HepG2 (cell line): ENCODE measurements around the gene FAM43B. TPM values are rescaled to one million over a fixed set of nuclear protein-coding genes. Genes with fewer than 3 reads are reported as not detected.

Source experiments
- BCL6 ChIP-seq: IDR thresholded peaks from 2 replicates; pipeline ENCODE4 v1.6.1; 2016; ENCODE audit warnings: missing genetic modification reagents, missing compliant biosample characterization
- DNMT3B ChIP-seq: conservative IDR thresholded peaks from 2 replicates; pipeline ENCODE4 v1.6.1; 2016; ENCODE audit warnings: missing biosample characterization, control low read depth
- ERF ChIP-seq: IDR thresholded peaks from 2 replicates; pipeline ENCODE4 v1.6.1; 2018; ENCODE audit warnings: missing biosample characterization, missing genetic modification reagents
- GLI4 ChIP-seq: sonication (generic); formaldehyde crosslinking; IDR thresholded peaks from 2 replicates; pipeline ENCODE4 v1.5.1; 2020; ENCODE audit warnings: missing genetic modification reagents, mild to moderate bottlenecking, moderate library complexity, borderline replicate concordance
- KDM6A ChIP-seq: IDR thresholded peaks from 2 replicates; pipeline ENCODE4 v1.6.1; 2016; ENCODE audit warnings: low read depth
- MTF1 ChIP-seq: sonication (generic); formaldehyde crosslinking; IDR thresholded peaks from 2 replicates; pipeline ENCODE4 v1.5.0; 2020; ENCODE audit warnings: missing genetic modification reagents
- MYC ChIP-seq: sonication (generic); formaldehyde crosslinking; IDR thresholded peaks from 2 replicates; pipeline ENCODE4 v1.9.0; 2021; ENCODE audit warnings: missing genetic modification reagents, borderline replicate concordance
- NAIF1 ChIP-seq: sonication (generic); formaldehyde crosslinking; IDR thresholded peaks from 2 replicates; pipeline ENCODE4 v1.5.0; 2020; ENCODE audit warnings: mild to moderate bottlenecking, missing genetic modification reagents, borderline replicate concordance
- ONECUT2 ChIP-seq: sonication (generic); formaldehyde crosslinking; IDR thresholded peaks from 2 replicates; pipeline ENCODE4 v1.4.0; 2020; ENCODE audit warnings: missing genetic modification reagents
- SNRNP70 ChIP-seq: fragments of 200-400 bp; formaldehyde crosslinking; IDR thresholded peaks from 2 replicates; pipeline ENCODE4 v1.6.1; 2017; ENCODE audit warnings: mild to moderate bottlenecking, low read depth, low read length, moderate library complexity
- ZFAT ChIP-seq: sonication (generic); formaldehyde crosslinking; conservative IDR thresholded peaks from 2 replicates; pipeline ENCODE4 v1.8.1; 2023; ENCODE audit warnings: missing genetic modification reagents, inconsistent platforms
- ZFYVE20 ChIP-seq: sonication (generic); formaldehyde crosslinking; IDR thresholded peaks from 2 replicates; pipeline ENCODE4 v1.8.0; 2023; ENCODE audit warnings: low read depth, mild to moderate bottlenecking, moderate library complexity, missing genetic modification reagents, borderline replicate concordance
- ZNF24 ChIP-seq: fragments of 450-650 bp; IDR thresholded peaks from 2 replicates; pipeline ENCODE4 v1.6.1; 2017; ENCODE audit warnings: antibody characterized with exemption, mild to moderate bottlenecking
- ZNF550 ChIP-seq: sonication (generic); formaldehyde crosslinking; IDR thresholded peaks from 2 replicates; pipeline ENCODE4 v1.4.0; 2020; ENCODE audit warnings: mild to moderate bottlenecking, missing genetic modification reagents, borderline replicate concordance
- ZNF607 ChIP-seq: sonication (generic); formaldehyde crosslinking; IDR thresholded peaks from 2 replicates; pipeline ENCODE4 v1.5.1; 2020; ENCODE audit warnings: missing genetic modification reagents, mild to moderate bottlenecking, borderline replicate concordance
- ZNF615 ChIP-seq: sonication (generic); formaldehyde crosslinking; IDR thresholded peaks from 2 replicates; pipeline ENCODE4 v1.5.0; 2020; ENCODE audit warnings: mild to moderate bottlenecking, missing genetic modification reagents, borderline replicate concordance
- ZNF761 ChIP-seq: sonication (generic); formaldehyde crosslinking; conservative IDR thresholded peaks from 2 replicates; pipeline ENCODE4 v1.4.0; 2020; ENCODE audit warnings: mild to moderate bottlenecking, missing genetic modification reagents
- polyA plus RNA-seq, 8 experiments: library from polyadenylated mRNA; depleted of rRNA in 3 of 8; stranded (reverse) in 7 of 8; unstranded in 1 of 8; fragments of >200 nt; fragmentation: Illumina TruSeq in 4 of 8; extraction: Trizol in 4 of 8; gene quantifications; 2 replicates each; pipeline versions ENCODE4 v1.2.1 to v1.2.3, GENCODE V29; 2011 to 2016; ENCODE audit warnings: low read depth in 4 of 8, missing spikeins in 1 of 8, mixed read lengths in 1 of 8; ENCODE audit not compliant: insufficient read depth in 1 of 8
- total RNA-seq, 5 experiments: library from RNA; depleted of rRNA; stranded (reverse); fragments of >200 nt; fragmentation: Illumina TruSeq; extraction: Trizol; gene quantifications; 2 replicates each; pipeline ENCODE4 v1.2.3, GENCODE V29; 2016; ENCODE audit warnings: low read depth in 1 of 5
- TF ChIP-seq, protein P1 (sequence below): sonication (generic); formaldehyde crosslinking; IDR thresholded peaks from 2 replicates; pipeline ENCODE4 v1.8.0; 2022; ENCODE audit warnings: missing genetic modification reagents, mild to moderate bottlenecking, borderline replicate concordance
- TF ChIP-seq, protein P2 (sequence below): sonication (generic); formaldehyde crosslinking; IDR thresholded peaks from 2 replicates; pipeline ENCODE4 v1.8.1; 2023; ENCODE audit warnings: mild to moderate bottlenecking, moderate library complexity, missing genetic modification reagents
- TF ChIP-seq, protein P3 (sequence below): IDR thresholded peaks from 2 replicates; pipeline ENCODE4 v1.6.1; 2012; ENCODE audit warnings: inconsistent platforms
- TF ChIP-seq, protein P4 (sequence below): sonication (generic); formaldehyde crosslinking; IDR thresholded peaks from 2 replicates; pipeline ENCODE4 v1.5.0; 2020; ENCODE audit warnings: missing genetic modification reagents
- TF ChIP-seq, protein P5 (sequence below): sonication (generic); formaldehyde crosslinking; IDR thresholded peaks from 2 replicates; pipeline ENCODE4 v1.4.0; 2020; ENCODE audit warnings: mild to moderate bottlenecking, low read depth, missing genetic modification reagents
- TF ChIP-seq, protein P6 (sequence below): sonication (generic); formaldehyde crosslinking; IDR thresholded peaks from 2 replicates; pipeline ENCODE4 v1.5.1; 2020; ENCODE audit warnings: missing genetic modification reagents, mild to moderate bottlenecking, borderline replicate concordance

The FAM43B gene
- total and polyA plus RNA-seq, 2 of the 13 experiments (the other 11 are each of a cell fraction or from before 2014, with no cell fraction given): 0.63 to 3.7 TPM

DNA sequence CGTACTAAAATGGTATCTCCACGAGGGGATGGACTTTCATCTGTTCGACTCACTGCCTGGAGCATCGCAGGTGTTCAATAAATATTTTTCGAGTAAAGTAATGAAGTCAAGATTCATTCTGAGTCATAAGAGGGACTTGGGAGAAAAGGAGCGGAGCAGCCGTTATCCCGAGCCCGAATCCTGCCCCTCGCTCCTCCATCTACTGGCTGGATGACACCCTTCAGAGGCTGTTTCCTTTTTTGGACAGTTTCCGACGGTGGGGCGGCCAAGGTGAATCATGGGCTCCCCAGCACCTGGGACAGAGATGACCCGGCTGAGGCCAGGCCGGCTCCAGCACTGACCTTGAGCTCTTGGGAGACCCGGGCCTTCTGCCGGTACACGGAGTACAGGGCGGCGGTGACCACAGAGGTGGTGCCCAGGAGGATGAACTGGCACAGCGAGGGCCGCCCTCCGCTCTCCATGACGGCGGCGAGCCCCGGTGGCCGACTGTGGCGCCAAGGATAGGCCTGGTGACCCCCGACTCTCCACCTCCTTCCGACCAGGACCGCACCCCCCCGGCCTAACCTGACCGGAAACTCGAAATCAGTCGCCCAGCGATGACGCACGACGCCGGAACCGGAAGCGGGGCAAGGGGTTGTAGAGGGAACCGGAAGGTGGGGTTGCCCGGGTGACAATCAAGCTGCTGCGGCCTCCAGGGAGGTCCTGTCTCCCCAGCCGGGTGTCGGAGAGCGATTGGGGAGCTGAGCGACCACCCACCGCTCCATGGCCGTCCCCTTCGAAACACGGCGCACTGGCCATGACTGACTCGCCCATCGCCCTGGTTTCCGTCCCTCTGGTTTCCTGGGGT, 44.6 kb upstream of the FAM43B start, which contains the start of gene MUL1 (continued):
- TF ChIP-seq ZNF24 (no peak), ZNF550 (CRISPR knock-in tag) (peak; percentile 51; the same call in 1 of the 2 replicates), ZNF761 (CRISPR knock-in tag) (peak; percentile 73), ZFAT (CRISPR knock-in tag) (no peak), KDM6A (CRISPR knock-in tag) (no peak), DNMT3B (no peak), ZNF607 (CRISPR knock-in tag) (no peak; the same call in 1 of the 2 replicates), ERF (CRISPR knock-in tag) (peak; percentile 64), GLI4 (CRISPR knock-in tag) (no peak), NAIF1 (CRISPR knock-in tag) (no peak), ZFYVE20 (no peak), ONECUT2 (CRISPR knock-in tag) (no peak), ZNF615 (CRISPR knock-in tag) (no peak), SNRNP70 (no peak), MTF1 (CRISPR knock-in tag) (no peak), BCL6 (CRISPR knock-in tag) (no peak), MYC (CRISPR knock-in tag) (peak; percentile 78; the same call in 1 of the 2 replicates)
- TF ChIP-seq, protein P1, sequence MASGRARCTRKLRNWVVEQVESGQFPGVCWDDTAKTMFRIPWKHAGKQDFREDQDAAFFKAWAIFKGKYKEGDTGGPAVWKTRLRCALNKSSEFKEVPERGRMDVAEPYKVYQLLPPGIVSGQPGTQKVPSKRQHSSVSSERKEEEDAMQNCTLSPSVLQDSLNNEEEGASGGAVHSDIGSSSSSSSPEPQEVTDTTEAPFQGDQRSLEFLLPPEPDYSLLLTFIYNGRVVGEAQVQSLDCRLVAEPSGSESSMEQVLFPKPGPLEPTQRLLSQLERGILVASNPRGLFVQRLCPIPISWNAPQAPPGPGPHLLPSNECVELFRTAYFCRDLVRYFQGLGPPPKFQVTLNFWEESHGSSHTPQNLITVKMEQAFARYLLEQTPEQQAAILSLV (CRISPR knock-in tag): peak; percentile 91; the same call in 1 of the 2 replicates
- TF ChIP-seq, protein P2, sequence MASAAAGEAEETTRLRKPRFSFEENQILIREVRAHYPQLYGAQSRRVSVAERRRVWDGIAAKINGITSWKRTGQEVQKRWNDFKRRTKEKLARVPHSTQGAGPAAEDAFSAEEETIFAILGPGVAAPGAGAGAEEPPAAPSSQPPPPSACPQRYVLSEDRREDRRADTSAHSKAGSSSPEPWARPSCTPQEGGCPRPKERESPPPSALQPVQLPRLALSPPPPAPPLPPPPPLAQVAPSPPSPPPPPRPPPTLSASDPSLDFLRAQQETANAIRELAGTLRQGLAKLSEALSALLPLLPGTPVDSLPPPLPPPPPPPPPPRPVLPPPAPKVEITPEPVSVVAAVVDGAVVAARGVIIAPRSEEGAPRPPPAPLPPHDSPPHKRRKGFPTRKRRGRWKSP: 0 out of 2 replicates have a peak, but pooled peaks have one; percentile 71
- TF ChIP-seq, protein P3, sequence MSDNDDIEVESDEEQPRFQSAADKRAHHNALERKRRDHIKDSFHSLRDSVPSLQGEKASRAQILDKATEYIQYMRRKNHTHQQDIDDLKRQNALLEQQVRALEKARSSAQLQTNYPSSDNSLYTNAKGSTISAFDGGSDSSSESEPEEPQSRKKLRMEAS: peak; percentile 68
- TF ChIP-seq, protein P4, sequence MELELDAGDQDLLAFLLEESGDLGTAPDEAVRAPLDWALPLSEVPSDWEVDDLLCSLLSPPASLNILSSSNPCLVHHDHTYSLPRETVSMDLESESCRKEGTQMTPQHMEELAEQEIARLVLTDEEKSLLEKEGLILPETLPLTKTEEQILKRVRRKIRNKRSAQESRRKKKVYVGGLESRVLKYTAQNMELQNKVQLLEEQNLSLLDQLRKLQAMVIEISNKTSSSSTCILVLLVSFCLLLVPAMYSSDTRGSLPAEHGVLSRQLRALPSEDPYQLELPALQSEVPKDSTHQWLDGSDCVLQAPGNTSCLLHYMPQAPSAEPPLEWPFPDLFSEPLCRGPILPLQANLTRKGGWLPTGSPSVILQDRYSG (CRISPR knock-in tag): 0 out of 2 replicates have a peak, but pooled peaks have one; percentile 81
- TF ChIP-seq, protein P5, sequence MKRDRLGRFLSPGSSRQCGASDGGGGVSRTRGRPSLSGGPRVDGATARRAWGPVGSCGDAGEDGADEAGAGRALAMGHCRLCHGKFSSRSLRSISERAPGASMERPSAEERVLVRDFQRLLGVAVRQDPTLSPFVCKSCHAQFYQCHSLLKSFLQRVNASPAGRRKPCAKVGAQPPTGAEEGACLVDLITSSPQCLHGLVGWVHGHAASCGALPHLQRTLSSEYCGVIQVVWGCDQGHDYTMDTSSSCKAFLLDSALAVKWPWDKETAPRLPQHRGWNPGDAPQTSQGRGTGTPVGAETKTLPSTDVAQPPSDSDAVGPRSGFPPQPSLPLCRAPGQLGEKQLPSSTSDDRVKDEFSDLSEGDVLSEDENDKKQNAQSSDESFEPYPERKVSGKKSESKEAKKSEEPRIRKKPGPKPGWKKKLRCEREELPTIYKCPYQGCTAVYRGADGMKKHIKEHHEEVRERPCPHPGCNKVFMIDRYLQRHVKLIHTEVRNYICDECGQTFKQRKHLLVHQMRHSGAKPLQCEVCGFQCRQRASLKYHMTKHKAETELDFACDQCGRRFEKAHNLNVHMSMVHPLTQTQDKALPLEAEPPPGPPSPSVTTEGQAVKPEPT (CRISPR knock-in tag): no peak
- TF ChIP-seq, protein P6, sequence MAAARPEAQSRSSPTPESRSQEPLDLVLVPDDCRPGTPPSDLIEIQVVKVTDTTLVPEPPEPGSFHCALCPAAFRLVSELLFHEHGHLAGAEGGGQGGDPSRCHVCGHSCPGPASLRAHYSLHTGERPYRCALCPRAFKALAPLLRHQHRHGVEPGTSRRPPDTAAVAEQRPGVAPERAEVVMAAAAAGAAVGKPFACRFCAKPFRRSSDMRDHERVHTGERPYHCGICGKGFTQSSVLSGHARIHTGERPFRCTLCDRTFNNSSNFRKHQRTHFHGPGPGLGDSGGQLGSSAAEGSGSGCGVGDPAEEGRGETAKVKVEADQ (CRISPR knock-in tag): peak; percentile 64; the same call in 1 of the 2 replicates
